ENCODE data around the gene SLC31A2.

Gene SLC31A2

GRCh38 chr9:113151696-113152630 lies 1.2 kb downstream of the SLC31A2 start:
- DNase-seq: no peak

DNA sequence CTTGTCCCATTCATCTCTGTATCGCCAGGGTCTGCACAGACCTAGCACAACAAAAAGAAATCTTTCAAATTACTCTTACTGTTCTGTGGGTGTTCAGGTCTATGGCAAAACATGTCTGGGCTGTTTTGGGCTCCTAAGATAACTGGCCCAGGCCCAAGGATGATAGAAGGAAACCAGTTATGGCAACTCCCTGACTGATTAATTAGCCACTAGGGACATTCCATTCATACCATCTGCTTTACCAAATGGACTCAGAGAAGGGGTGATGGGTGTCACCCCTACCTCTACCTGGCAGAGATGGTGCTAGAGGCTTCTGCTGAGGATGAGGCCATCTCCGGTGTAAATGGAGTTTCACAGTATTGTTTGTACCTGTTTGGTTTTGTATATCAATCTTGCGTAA lies 1.9 kb downstream of the SLC31A2 start:
- DNase-seq: no peak

GRCh38 chr9:113153599-113153998 lies 2.8 kb downstream of the SLC31A2 start:
- DNase-seq: no peak

GRCh38 chr9:113154471-113154870 lies 3.7 kb downstream of the SLC31A2 start:
- DNase-seq: no peak

DNA sequence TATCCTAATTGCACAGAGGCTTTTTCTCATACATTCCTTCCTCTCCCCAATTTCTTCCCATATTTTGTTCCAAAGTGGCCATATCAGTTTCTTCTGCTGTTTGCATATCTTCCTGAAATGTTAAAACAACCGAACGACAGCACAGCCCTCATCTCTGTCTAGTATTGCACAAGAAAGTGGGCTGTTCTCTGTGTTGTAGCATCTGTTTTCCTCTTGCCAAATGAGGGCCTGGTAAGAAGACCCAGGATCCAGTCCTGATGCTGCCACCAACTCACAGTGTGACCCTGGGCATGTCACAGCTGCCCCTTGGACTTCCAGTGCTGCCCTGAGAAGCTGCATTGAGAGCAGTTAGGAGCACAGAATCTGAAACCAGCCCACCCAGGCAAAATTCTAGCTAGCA lies 4.1 kb downstream of the SLC31A2 start:
- no peak for DNase-seq

GRCh38 chr9:113155911-113156588 lies 5.2 kb downstream of the SLC31A2 start:
- no peak for DNase-seq

- DNase-seq: no peak
These were observed 6.1 kb downstream of the SLC31A2 start for GRCh38 chr9:113156880-113157279.

- no peak for DNase-seq
These were observed 7.6 kb downstream of the SLC31A2 start for GRCh38 chr9:113158446-113158845.

DNA sequence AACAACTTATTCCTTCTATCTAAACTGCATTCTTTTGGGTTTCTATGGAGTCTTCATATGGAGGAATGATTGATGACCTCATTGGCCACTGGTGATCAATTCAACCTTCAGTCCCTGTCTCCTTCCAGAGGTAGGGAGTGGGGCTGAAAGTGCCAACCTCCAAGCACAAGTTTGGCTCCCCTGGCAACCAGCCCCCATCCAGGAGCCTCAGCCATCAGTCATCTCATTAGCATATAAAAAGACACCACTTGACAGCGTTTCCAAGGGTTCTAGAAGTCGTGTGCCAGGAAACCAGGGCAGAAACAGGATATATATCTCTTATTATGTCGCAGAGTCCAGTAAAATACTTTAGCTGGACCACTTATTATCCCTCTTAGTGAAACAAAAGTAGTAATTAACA lies 9.8 kb downstream of the SLC31A2 start:
- DNase-seq: no peak

DNA sequence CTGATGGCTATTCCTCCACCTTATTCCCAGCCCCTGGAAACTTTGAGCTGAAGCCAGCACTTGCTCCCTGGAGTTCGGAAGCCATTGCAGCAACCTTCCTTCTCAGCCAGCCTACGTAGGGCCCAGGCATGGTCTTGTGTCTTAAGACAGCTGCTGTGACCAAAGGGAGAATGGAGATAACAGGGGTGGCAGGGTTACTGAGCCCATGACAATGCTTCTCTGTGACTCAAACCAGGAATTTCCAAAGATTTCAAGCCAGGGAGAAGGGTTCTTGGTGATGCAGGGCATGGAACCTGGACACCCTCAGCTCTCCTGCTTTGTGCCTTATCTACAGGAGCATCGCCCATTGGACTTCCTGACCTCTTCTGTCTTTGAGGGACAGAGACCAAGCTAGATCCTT lies 12.2 kb downstream of the SLC31A2 start:
- DNase-seq: no peak

DNA sequence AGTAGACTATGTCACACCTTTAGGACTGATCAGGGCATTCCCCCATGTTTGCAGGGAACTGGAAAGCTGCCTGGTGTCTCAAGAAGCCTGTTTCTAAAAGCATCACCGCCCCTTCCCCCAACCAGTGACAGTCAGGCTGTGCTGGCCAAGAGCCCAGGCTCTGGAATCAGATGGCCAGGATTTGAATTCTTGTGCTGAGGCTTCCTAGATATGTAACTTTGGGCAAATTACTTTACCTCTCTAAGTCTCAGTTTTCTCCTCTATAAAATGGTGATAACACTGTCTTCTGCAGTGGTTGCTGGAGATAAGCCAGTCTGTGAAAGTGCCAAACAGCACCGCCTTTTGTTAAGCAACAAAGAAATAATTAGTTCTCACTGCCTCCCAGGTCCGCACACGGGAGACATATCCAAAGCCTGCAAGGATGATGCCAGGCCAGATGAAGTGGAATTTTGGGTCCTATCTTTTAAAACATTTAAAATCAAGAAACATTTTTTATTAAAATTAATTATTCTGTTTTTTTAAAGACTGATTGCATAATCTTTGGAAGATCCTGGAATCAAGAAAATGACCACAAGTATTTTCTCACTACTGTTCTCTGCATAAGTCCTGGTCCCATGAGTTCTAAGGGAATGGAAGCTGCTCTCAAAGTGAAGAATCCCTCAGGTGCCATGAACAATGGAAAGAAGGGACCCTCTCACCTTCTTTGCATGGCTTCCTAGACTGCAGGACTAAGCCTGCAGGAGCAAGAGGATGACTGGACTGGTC lies 13.9 kb downstream of the SLC31A2 start:
- no peak for DNase-seq

GRCh38 chr9:113166039-113166438 lies 15.2 kb downstream of the SLC31A2 start:
- no peak for DNase-seq

GRCh38 chr9:113168809-113169208 lies 18.0 kb downstream of the SLC31A2 start:
- no peak for DNase-seq

- no peak for DNase-seq
These were observed 22.5 kb downstream of the SLC31A2 start for GRCh38 chr9:113173341-113173740.

- no peak for DNase-seq
These were observed 26.0 kb downstream of the SLC31A2 start for GRCh38 chr9:113176803-113177202.

DNA sequence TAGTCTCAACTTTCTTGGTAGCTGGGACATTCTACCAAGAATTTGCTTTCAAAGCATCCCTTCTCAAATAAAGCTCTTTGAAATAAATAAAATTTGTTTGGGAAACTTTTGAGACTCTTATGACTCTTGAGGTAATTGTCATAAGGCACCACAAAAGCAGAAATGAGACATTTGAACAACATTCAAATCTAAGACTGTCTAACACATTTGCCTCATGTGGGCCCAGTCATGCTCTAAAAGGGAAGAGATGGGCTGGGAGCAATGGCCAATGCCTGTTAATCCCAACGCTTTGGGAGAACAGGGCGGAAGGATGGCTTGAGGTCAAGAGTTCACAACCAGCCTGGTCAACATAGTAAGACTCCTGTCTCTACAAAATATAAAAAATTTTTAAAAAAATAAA lies 26.4 kb downstream of the SLC31A2 start:
- no peak for DNase-seq

DNA sequence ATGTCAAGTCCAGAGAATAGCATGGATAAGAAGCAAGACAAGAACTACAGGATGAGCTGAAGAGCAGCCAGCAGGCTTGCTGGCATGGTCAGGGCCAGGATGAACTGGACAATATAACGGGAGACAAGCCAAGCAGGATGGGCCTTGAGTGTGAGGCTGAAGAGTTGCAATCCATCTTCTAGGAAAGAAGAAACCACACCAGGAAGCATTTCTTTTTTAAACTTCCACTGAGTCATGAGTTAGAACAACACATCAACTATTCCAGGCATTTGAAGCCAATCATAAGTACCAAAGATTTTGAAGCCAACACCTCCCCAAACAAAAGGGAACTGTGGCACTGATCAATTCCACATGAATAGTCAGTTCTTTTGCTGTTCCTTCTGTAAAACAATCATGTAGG lies 27.3 kb downstream of the SLC31A2 start:
- DNase-seq: no peak

DNA sequence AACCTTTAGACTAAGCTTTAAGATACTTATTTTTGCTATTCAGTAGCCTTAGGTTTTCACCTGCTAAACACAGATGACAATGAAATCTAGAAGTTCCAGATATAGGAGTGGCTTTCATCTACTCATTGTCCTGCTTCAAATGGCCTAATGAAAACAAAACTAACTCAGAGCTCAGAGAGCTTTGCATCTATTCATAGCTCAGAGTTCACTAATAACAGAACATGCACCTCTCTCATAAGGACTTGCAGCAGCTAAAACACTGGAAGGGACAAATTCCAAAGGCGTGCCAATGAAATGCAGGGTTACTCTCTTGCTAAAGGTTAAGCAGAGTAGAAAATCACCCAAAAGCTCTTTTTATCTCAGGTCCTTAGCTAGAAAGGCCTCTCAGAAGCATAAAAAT lies 29.0 kb downstream of the SLC31A2 start:
- no peak for DNase-seq

- no peak for DNase-seq
These were observed 30.4 kb downstream of the SLC31A2 start for GRCh38 chr9:113181165-113181564.

- no peak for DNase-seq
These were observed 33.2 kb downstream of the SLC31A2 start for GRCh38 chr9:113183956-113184488.

DNA sequence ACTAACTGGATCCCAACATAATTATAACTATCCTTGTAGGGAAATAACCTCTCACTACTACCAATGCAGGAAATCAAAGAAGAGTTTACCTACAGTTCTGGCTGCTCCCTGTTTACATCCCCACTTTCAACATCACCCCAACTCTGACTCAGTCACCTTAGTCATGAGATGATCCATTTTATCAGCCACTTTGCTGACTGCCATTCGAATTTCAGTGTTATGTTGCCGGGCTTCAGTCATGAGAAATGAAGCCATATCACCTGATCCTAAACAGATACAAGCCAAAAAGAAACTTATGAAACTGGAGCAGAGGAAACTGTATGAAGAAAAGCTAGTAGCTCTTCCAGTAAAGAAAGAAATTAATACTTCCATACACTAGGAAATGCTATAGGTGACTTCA lies 33.7 kb downstream of the SLC31A2 start:
- no peak for DNase-seq

GRCh38 chr9:113185271-113185670 lies 34.5 kb downstream of the SLC31A2 start:
- no peak for DNase-seq

- DNase-seq: no peak
These were observed 35.4 kb downstream of the SLC31A2 start for GRCh38 chr9:113186137-113186755.

Data from activated CD4-positive, CD25-positive, alpha-beta regulatory T cell (primary cell).